HG03280 (cell line): Measurements from ENCODE around the gene CFHR2.
"Not testable (repeated sequence)": the region's sequence is repeated elsewhere in the genome, so short reads cannot be mapped to it uniquely, and the experiment has no call there.

ENCODE experiments used
- ATAC-seq: cut with Tn5 transposase; IDR thresholded peaks from one replicate; pipeline ENCODE4 v1.9.1; 2021; ENCODE audit warnings: mild to moderate bottlenecking, moderate library complexity; ENCODE audit not compliant: unreplicated experiment

CFHR2 gene

DNA sequence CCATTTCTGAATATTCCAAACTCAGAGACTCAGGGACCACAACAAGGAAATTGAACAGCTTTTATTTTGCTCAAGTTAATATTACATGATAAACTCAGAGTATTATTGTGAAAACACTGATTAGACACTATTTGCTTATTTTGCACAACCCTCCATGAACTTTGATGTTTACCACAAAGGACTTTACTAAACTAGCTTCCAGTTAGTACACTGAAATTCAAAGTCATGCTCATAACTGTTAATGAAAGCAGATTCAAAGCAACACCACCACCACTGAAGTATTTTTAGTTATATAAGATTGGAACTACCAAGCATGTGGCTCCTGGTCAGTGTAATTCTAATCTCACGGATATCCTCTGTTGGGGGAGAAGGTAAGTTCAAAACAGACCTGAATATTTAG is at the start of gene CFHR2:
TSS of gene CFHR2 (plus strand) at position 171 of the 400 bp plus-strand sequence. CDS start at position 314, 143 bp downstream.
- not testable (repeated sequence) for ATAC-seq

DNA sequence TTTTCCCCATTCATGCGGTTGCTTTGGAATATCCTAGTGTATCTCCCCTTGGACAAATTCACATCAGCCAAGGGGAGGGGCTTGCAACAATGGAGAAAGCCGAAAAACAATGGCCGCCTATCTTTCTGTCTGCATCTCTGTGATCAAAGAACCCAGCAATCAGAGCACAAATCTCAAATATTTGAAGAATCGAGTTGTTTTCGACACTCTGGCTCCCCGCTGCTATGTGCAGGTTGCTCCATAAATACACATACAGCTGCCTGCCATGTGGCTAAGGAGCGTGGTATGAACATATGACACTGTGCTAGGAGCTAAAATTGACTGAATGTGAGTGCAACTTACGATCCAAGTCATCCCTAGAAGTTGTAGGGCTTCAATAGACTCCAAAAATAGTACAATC is 47.2 kb upstream of the CFHR2 start:
- ATAC-seq, result no peak

DNA sequence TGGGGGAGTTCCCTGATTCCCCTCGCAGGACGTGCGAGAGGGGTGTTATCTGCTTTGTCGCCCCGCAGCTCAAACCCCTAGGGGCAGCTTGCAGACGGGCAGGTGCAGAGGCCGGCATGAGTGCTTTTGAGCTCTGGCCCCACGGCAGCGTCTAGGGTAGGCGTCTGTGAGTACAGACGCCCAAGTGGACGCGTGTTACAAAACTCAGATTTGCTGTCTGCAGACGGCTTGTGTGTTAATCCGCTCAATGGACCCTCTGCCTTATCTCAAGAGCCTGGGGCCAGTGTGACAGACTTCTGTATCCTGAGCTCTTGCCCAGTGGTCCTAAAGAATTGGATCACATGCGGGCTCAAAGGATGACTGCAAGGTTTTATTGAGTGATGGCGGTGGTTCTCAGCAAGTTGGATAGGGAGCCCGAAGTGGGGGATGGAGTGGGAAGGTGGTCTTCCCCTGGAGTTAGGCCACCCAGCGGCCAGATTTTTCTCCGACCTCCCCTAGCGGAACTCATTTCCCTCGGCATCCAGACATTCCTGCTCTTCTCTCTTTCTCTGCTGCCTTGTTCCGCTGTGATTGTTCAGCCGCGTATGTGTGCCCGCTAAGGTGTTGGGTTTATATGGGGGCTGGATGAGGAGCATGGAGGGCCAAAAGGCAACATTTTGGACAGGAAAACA is 46.2 kb upstream of the CFHR2 start:
- no peak for ATAC-seq

DNA sequence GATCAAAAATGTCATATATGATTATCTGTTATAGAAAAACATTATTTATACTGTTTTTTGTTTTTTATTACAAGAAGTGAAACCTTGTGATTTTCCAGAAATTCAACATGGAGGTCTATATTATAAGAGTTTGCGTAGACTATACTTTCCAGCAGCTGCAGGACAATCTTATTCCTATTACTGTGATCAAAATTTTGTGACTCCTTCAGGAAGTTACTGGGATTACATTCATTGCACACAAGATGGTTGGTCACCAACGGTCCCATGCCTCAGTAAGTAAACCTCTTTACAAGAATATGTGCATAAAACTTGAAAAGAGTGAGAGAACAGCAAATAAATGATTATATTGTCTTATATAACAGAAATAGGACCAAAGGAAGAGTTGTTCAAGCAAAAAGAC is 41.2 kb upstream of the CFHR2 start:
- ATAC-seq, result no peak

DNA sequence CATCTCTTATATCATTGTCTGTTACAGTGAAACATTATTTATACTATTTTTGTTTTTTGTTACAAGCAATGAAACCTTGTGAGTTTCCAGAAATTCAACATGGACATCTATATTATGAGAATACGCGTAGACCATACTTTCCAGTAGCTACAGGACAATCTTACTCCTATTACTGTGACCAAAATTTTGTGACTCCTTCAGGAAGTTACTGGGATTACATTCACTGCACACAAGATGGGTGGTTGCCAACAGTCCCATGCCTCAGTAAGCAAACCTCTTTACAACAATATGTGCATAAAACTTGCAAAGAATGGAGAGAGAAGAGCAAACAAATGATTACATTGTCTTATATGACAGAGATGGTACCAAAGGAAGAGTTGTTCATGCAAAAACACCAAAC is 33.3 kb upstream of the CFHR2 start:
- ATAC-seq, result no peak

DNA sequence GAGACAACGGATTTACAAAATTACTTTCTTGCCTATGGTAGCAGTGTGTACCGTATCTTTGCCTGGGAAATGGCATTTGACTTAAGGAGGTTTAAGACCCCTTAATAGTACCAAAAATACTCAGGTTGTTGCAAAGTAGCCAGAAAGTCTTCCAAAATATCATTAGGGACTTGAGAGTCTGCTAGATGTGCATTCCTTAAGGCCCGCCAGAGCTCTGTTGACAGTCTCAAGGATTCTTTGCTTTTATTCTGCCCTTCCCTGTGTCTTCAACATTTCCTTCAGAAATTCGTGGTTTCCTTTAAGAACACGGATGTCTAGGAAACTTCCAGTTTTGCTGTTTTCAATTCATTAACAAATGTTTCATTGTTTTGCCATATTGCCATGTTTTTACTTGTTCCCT is 31.3 kb upstream of the CFHR2 start:
- ATAC-seq, result not testable (repeated sequence)

DNA sequence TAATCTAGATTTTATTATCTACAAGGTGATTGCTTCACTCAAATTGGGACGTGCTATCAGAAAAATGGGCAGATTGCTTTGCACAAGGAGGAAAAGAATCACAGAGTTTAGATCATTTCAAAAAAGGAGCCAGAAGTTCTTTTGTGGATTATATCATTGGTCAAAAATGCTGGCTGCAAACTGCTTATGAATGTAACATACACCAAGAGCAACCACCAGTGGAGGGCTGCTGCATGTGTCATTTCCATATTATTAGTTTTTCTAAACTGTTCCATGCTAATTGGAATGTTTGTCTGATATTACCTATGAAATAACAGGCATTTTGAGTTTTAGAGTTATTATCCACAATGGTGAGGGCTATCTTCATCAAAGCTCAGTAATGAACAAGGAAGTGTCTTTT is 16.7 kb upstream of the CFHR2 start:
- ATAC-seq, result not testable (repeated sequence)

DNA sequence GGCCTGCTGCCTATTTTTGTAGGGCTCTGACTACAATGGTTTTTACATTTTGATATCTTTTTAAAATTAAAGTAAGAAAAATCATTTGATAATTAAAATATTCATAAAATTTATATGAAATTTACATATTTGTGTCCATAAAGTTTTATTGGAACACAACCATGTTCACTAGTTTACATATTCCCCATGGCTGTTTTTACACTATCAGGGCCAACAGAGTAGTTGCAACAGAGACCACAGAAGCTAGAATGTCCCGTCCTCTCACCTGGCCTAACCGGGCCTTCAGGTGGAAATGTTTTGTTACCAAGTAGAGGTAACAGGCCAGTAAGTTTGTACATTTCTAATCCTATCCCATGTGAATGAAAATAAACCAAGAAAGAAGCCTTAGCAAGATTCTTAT is 10.7 kb upstream of the CFHR2 start:
- ATAC-seq, result not testable (repeated sequence)

DNA sequence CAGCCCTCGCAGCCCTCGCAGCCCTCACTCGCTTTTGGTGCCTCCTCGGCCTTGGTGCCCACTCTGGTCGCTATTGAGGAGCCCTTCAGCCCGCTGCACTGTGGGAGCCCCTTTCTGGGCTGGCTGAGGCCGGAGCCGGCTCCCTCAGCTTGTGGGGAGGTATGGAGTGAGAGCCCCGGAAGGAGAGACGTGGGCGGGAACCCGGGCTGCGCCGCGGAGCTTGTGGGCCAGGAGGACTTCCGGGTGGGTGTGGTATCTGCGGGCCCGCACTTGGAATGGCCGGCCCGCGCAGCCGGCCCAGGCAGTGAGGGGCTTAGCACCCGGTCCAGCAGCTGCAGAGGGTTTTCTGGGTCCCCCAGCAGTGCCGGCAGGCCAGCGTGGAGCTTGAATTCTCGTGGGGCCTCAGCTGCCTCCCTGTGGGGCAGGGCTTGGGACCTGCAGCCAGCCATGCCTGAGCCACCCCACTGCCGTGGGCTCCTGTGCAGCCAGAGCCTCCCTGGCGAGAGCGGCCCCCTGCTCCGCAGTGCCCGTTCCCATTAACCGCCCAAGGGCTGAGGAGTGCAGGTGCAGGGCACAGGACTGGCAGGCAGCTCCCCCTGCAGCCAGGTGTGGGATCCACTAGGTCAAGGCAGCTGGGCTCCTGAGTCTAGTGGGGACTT is 9.9 kb upstream of the CFHR2 start:
- no peak for ATAC-seq

DNA sequence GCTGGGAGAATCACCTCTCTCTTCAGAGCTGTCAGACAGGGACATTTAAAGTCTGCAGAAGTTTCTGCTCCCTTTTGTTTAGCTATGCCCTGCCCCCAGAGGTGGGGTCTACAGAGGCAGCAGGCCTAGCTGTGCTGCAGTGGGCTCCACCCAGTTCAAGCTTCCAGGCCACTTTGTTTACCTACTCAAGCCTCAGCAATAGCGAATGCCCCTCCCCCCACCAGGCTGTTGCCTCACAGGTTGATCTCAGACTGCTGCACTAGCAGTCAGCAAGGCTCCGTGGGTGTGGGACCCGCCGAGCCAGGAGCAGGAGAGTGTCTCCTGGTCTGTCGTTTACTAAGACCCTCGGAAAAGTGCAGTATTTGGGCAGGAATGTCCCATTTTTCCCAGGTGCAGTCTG is 2.1 kb upstream of the CFHR2 start:
- ATAC-seq, result not testable (repeated sequence)

DNA sequence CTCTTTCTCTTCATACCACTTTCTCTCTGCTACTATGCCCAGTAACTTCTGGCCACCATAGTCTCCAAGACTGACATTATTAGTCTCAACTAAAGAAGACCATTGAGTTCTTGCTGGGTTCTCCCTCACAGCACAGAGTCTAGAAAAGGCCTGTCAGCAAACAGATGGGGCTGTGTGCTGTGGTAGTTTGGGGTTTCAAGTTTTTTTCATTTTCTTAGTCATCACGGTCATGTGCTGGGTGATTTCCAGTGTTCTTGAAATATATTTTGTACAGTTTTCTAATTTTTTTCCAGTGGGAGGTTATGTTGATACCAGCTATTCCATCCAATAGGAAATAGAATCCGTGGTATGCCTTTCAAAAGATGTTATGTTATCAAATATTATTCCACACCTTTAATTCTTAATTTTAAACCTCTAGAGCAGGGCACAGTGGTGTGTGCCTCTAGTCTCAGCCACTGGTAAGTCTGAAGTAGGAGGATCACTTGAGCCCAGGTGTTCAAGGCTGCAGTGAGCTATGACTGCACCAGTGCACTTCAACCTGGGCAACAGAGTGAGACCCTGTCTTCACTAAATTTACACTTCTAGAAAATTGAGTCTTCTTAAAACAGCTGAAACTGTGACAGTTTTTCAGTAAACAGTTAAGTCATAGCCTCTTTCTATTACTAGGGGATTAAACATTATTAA is 8.3 kb downstream of the CFHR2 start:
- peak; percentile 81 for ATAC-seq

DNA sequence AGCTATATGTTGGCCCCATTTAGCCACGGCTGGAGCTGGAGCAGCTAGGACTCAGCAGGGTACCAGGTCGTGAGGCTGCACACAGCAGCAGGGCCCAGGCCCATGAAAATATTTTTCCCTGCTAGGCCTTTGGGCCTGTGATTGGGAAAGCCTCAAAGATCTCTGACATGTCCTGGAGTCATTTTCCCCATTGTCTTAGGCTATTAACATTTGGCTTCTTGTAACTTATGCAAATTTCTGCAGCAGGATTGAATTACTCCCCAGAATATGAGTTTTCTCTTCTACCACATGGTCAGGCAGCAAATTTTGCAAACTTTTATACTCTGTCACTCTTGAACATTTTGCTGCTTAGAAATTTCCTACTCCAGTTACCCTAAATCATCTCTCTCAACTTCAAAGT is 11.2 kb downstream of the CFHR2 start:
- no peak for ATAC-seq

DNA sequence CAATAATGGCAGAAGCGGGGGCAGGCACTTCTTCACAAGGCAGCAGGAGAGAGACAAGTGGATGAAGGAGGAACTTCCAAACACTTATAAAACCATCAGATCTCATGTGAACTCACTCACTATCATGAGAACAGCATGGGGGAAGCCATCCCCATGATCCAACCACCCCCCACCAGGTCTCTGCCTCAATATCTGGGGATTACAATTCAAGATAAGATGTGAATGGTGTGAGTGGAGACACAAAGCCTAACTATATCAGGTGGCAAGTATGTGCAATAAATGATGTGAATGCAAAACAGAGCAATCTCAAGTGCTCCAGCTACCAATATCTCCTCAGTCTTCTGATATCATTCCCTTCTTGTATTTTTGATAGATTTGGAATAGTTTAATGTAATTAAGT is 12.4 kb downstream of the CFHR2 start:
- no peak for ATAC-seq

DNA sequence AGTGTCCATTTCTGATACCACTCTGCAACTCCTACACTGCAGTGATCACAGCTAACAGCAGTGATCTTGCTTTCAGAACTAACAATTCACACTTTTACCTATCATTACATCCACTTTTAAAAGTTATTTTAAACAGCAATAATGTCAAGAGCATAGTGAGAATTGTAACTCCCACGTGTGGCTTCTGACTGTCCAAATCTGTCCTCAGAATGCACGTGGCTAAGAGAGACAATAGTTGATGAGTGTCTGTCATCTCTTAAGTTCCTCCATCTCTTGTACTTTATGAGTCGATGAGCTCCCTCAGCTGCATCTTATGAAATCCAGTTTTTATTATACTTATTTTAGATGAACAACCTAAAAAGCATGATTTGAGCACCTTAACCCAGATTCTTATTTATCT is 17.3 kb downstream of the CFHR2 start:
- ATAC-seq, result peak; percentile 86

DNA sequence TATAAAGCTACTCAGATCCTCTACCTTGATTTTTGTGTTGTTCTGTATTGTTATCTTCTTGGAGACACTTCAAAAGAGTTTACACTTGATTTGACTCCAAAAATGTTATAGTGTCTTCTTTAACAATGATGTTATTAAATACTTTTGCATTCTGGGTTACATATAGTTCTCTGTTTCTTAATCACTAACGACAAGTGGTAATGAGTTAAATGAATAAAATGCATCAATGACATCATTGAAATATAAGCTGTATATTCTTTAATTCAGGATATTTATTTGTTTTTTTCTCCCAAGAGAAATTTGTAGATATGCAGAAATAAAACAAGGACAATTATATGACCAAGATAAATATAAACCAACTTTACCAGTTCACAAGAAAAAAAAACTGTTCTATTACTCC is 26.6 kb downstream of the CFHR2 start:
- ATAC-seq, result no peak

DNA sequence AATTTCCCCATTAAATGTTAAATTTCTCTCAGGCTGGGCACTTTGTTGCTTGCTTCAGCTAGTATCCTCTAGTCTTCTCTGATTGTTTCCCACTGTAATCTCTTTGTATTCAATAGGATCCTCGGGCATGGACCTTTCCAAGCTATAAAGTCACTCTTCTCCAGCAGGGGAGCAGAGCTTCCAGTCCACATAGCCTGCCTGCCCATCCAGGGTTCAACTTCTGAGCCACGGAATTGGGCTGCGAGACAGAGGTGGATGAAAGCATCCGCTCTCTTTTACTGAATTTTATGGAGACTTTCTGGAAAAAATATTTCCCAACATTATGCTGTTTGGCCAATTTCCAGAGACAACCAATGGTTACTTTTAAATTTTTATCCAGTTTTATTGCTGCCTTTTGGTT is 32.7 kb downstream of the CFHR2 start:
- no peak for ATAC-seq

DNA sequence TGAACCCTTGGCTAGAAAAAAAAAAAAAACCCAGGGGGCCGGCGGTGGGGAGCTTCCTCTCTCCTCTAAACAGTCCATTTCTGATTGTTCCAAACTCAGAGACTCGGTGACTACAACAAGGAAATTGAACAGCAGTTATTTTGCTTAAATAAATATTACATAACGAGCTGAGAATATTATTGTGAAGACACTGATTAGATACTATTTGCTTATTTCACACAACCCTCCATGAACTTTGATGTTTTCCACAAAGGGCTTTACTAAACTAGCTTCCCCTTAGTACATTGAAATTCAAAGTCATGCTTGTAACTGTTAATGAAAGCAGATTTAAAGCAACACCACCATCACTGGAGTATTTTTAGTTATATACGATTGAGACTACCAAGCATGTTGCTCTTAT is 33.7 kb downstream of the CFHR2 start, which contains the start of gene CFHR5:
TSS of gene CFHR5 (plus strand) at position 279 of the 400 bp plus-strand sequence. CDS start at position 388, 109 bp downstream.
- ATAC-seq, result no peak

DNA sequence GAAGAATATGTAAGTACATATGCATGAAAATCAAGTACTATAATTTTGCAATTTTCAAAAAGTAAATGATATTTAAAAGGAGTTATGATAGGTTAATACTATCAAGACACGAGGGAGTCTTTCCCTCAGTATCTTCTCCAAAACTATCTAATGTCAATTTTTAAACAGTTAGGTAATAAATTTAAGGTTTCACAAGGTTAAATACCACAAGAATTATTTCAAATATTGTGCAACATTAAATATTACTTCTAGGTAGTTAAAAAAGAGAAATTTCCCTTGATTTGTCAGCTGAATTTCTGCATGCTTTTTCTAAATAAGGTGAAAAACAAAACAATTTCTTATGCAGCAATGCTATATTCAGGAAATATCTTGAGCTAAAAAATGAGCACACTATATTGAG is 37.3 kb downstream of the CFHR2 start:
- ATAC-seq, result no peak

DNA sequence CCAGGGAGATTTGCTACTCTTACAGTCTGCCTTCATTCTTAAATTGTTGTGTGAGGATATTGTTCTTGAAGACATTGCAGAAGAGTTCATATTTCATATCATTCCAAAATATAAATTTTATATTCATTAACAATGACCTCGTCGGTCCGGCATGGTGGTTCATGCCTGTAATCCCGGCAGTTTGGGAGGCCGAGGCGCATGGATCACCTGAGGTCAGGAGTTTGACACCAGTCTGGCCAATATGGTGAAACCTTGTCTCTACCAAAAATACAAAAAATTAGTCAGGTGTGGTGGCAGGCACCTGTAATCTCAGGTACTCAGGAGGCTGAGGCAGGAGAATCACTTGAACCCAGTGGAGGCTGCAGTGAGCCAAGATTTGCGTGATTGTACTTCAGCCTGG is 38.7 kb downstream of the CFHR2 start:
- not testable (repeated sequence) for ATAC-seq

DNA sequence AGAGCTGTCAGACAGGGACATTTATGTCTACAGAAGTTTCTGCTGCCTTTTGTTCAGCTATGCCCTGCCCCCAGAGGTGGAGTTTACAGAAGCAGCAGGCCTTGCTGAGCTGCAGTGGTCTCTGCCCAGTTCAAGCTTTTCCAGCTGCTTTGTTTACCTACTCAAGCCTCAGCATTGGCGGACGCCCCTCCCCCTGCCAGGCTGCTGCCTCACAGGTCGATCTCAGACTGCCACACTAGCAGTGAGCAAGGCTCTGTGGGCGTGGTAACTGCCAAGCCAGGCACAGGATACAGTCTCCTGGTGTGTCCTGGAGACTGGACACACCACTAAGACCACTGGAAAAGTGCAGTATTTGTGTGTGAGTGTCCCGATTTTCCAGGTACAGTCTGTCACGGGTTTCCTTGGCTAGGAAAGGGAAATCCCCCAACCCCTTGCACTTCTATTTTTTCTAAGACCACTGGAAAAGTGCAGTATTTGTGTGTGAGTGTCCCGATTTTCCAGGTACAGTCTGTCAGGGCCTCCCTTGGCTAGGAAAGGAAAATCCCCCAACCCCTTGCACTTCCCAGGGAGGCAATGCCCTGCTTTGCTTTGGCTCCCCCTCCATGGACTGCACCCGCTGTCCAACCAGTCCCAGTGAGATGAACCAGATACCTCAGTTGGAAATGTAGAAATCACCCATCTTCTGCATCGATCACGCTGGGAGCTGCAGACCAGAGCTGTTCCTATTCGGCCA is 48.5 kb downstream of the CFHR2 start:
- ATAC-seq, result not testable (repeated sequence)

DNA sequence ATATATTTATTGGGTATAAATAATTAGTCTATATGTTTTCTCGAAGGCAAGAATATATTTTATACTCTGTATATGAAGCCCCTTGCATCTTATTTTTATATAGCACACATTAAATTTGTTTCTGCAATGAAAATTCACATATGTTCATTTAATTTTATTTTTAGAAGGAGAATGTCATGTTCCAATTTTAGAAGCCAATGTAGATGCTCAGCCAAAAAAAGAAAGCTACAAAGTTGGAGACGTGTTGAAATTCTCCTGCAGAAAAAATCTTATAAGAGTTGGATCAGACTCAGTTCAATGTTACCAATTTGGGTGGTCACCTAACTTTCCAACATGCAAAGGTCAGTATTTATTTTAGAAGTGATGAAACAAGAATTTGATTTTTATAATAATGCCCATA is 50.4 kb downstream of the CFHR2 start:
- no peak for ATAC-seq
